DND-41 (cell line): ENCODE data around the gene GPR183.

Experiments used
- ATAC-seq: fragments of 200-7000 bp; cut with Tn5 transposase; 3 replicates; pipeline ENCODE4 v1.9.1; 2021; ENCODE audit warnings: low read depth; ENCODE audit not compliant: insufficient read depth
- DNase-seq: peaks from one replicate; pipeline ENCODE4 v3.0.0-alpha.2; 2020
- H2AFZ ChIP-seq: 2 replicates; pipeline ENCODE4 v1.6.0; 2012; ENCODE audit warnings: low read depth, low read length
- H3K27ac ChIP-seq: 2 replicates; pipeline ENCODE4 v1.5.1; 2012; ENCODE audit warnings: low read length, inconsistent platforms
- H3K27me3 ChIP-seq: fragments of 200-600 bp; sonication (generic); 2 replicates; pipeline ENCODE4 v1.6.0; 2012; ENCODE audit warnings: low read length, mild to moderate bottlenecking, inconsistent platforms; ENCODE audit not compliant: insufficient read depth, poor library complexity
- H3K36me3 ChIP-seq: 2 replicates; pipeline ENCODE4 v1.5.1; 2012; ENCODE audit warnings: low read length, inconsistent platforms; ENCODE audit not compliant: insufficient read depth
- H3K4me1 ChIP-seq: 2 replicates; pipeline ENCODE4 v1.5.1; 2012; ENCODE audit warnings: mild to moderate bottlenecking, low read length; ENCODE audit not compliant: insufficient read depth
- H3K4me2 ChIP-seq: 2 replicates; pipeline ENCODE4 v1.6.0; 2012; ENCODE audit warnings: mild to moderate bottlenecking, moderate library complexity, low read length, inconsistent platforms; ENCODE audit not compliant: insufficient read depth
- H3K4me3 ChIP-seq, 2 experiments: fragments of 200-600 bp in 1 of 2; shearing (Covaris generic) in 1 of 2; 2 replicates each; pipeline ENCODE4 v1.5.1; 2012 to 2016; ENCODE audit warnings: inconsistent platforms in 2 of 2, low read length in 2 of 2, mild to moderate bottlenecking in 2 of 2, low read depth in 1 of 2, moderate library complexity in 1 of 2
- H3K79me2 ChIP-seq: 2 replicates; pipeline ENCODE4 v1.6.0; 2012; ENCODE audit warnings: low read length, inconsistent platforms; ENCODE audit not compliant: insufficient read depth
- H3K9ac ChIP-seq: 2 replicates; pipeline ENCODE4 v1.6.0; 2012; ENCODE audit warnings: low read depth, mild to moderate bottlenecking, inconsistent platforms, low read length, moderate library complexity
- H3K9me3 ChIP-seq: 2 replicates; pipeline ENCODE4 v1.5.1; 2012; ENCODE audit warnings: low read length, moderate library complexity, mild to moderate bottlenecking, inconsistent platforms; ENCODE audit not compliant: insufficient read depth, severe bottlenecking
- H4K20me1 ChIP-seq: 2 replicates; pipeline ENCODE4 v1.6.0; 2012; ENCODE audit warnings: low read length; ENCODE audit not compliant: insufficient read depth
- CTCF ChIP-seq: IDR thresholded peaks from 2 replicates; pipeline ENCODE4 v1.5.1; 2012; ENCODE audit warnings: borderline replicate concordance, low read length, moderate library complexity, mild to moderate bottlenecking; ENCODE audit not compliant: poor library complexity, severe bottlenecking; ENCODE audit errors: extremely low read depth
- EZH2 ChIP-seq: IDR thresholded peaks from 3 replicates; pipeline ENCODE4 v1.6.1; 2012; ENCODE audit warnings: borderline replicate concordance, low read depth, mild to moderate bottlenecking, moderate library complexity, low read length, inconsistent platforms; ENCODE audit not compliant: severe bottlenecking

The GPR183 gene

GRCh38 chr13:99289674-99290337, 17.4 kb downstream of the GPR183 start:
- H4K20me1 ChIP-seq: peaks cover 7% of the 10 kb centered on the region; the same call in 1 of the 2 replicates
- peaks cover 36% of the 10 kb centered on the region for H3K36me3 ChIP-seq

GRCh38 chr13:99289271-99289670, 17.9 kb downstream of the GPR183 start:
- Histone ChIP-seq H3K9me3 (no peaks in the 10 kb centered on the region), H4K20me1 (peaks cover 7% of the 10 kb centered on the region; the same call in 1 of the 2 replicates), H3K4me2 (no peak overlapping the region), H3K27me3 (no peaks in the 10 kb centered on the region), H3K4me3 (no peak overlapping the region), H3K79me2 (peaks cover 21% of the 10 kb centered on the region), H2AFZ (no peak overlapping the region), H3K27ac (no peak overlapping the region), H3K4me1 (no peaks in the 10 kb centered on the region), H3K9ac (no peak overlapping the region), H3K36me3 (peaks cover 35% of the 10 kb centered on the region)
- DNase-seq (no peak), ATAC-seq (no peak)
- TF ChIP-seq EZH2 (no peak), CTCF (no peak)

More at GRCh38 chr13:99289674-99290337, 17.4 kb downstream of the GPR183 start:
- no peak for ATAC-seq
- Histone ChIP-seq H3K4me3 (no peak overlapping the region), H3K27ac (no peak overlapping the region), H2AFZ (no peak overlapping the region), H3K4me2 (no peak overlapping the region), H3K9ac (no peak overlapping the region), H3K27me3 (no peaks in the 10 kb centered on the region), H3K4me1 (no peaks in the 10 kb centered on the region), H3K9me3 (no peaks in the 10 kb centered on the region), H3K79me2 (peaks cover 21% of the 10 kb centered on the region)
- TF ChIP-seq EZH2: no peak
- TF ChIP-seq CTCF: no peak
- DNase-seq: no peak

GRCh38 chr13:99288089-99288488, 19.1 kb downstream of the GPR183 start:
- peaks cover 7% of the 10 kb centered on the region; the same call in 1 of the 2 replicates for H4K20me1 ChIP-seq
- no peak overlapping the region for H3K4me3 ChIP-seq
- H3K27ac ChIP-seq: no peak overlapping the region
- DNase-seq (no peak), ATAC-seq (no peak)
- H3K36me3 ChIP-seq: peaks cover 31% of the 10 kb centered on the region
- TF ChIP-seq CTCF: no peak
- no peak for TF ChIP-seq EZH2
- H3K4me2 ChIP-seq: no peak overlapping the region
- no peak overlapping the region for H2AFZ ChIP-seq
- H3K9ac ChIP-seq: no peak overlapping the region
- no peaks in the 10 kb centered on the region for H3K9me3 ChIP-seq
- H3K4me1 ChIP-seq: no peaks in the 10 kb centered on the region
- H3K27me3 ChIP-seq: no peaks in the 10 kb centered on the region
- H3K79me2 ChIP-seq: peaks cover 22% of the 10 kb centered on the region

- Histone ChIP-seq H2AFZ (no peak overlapping the region), H4K20me1 (peaks cover 7% of the 10 kb centered on the region; the same call in 1 of the 2 replicates), H3K4me2 (no peak overlapping the region), H3K4me3 (no peak overlapping the region), H3K9me3 (no peaks in the 10 kb centered on the region), H3K9ac (no peak overlapping the region), H3K27ac (no peak overlapping the region), H3K27me3 (no peaks in the 10 kb centered on the region), H3K79me2 (peaks cover 22% of the 10 kb centered on the region), H3K4me1 (no peaks in the 10 kb centered on the region), H3K36me3 (peaks cover 31% of the 10 kb centered on the region)
- no peak for ATAC-seq
- TF ChIP-seq CTCF (no peak), EZH2 (no peak)
- DNase-seq: no peak
Measured at GRCh38 chr13:99287551-99287950, 19.6 kb downstream of the GPR183 start.
